Measurements from ENCODE around the gene GNAS-AS1.

GNAS-AS1 gene

GRCh38 chr20:58874469-58874868 lies 23.8 kb upstream of the GNAS-AS1 start:
- no peak for TF ChIP-seq CTCF (conservative IDR thresholded peaks at IDR 0.05; ENCODE audit: control insufficient read depth, insufficient read depth, low read depth, low read length)
- DNase-seq (ENCODE audit: low read depth) = no peak
- H3K4me3 ChIP-seq (ENCODE audit: control insufficient read depth, low read depth, low read length) = no peak overlapping the region

- DNase-seq (ENCODE audit: low read depth) = no peak
- no peak for TF ChIP-seq CTCF (conservative IDR thresholded peaks at IDR 0.05; ENCODE audit: control insufficient read depth, insufficient read depth, low read depth, low read length)
- H3K4me3 ChIP-seq (ENCODE audit: control insufficient read depth, low read depth, low read length) = no peak overlapping the region
These were observed 20.9 kb upstream of the GNAS-AS1 start for GRCh38 chr20:58871533-58872102.

- TF ChIP-seq CTCF (conservative IDR thresholded peaks at IDR 0.05; ENCODE audit: control insufficient read depth, insufficient read depth, low read depth, low read length) = peak; percentile 94
- no peak overlapping the region for H3K4me3 ChIP-seq (ENCODE audit: control insufficient read depth, low read depth, low read length)
- peak; percentile 52 for DNase-seq (ENCODE audit: low read depth)
These were observed 19.8 kb upstream of the GNAS-AS1 start for GRCh38 chr20:58870293-58871014.

- no peak overlapping the region for H3K4me3 ChIP-seq (ENCODE audit: control insufficient read depth, low read depth, low read length)
- TF ChIP-seq CTCF (conservative IDR thresholded peaks at IDR 0.05; ENCODE audit: control insufficient read depth, insufficient read depth, low read depth, low read length) = no peak
- no peak for DNase-seq (ENCODE audit: low read depth)
These were observed 19.0 kb upstream of the GNAS-AS1 start for GRCh38 chr20:58869662-58870227.

GRCh38 chr20:58868795-58869194 lies 18.1 kb upstream of the GNAS-AS1 start:
- DNase-seq (ENCODE audit: low read depth) = no peak
- H3K4me3 ChIP-seq (ENCODE audit: control insufficient read depth, low read depth, low read length) = no peak overlapping the region

GRCh38 chr20:58867211-58867610 lies 16.5 kb upstream of the GNAS-AS1 start:
- no peak for TF ChIP-seq CTCF (conservative IDR thresholded peaks at IDR 0.05; ENCODE audit: control insufficient read depth, insufficient read depth, low read depth, low read length)
- no peak overlapping the region for H3K4me3 ChIP-seq (ENCODE audit: control insufficient read depth, low read depth, low read length)
- peak; percentile 85 for DNase-seq (ENCODE audit: low read depth)

More at GRCh38 chr20:58868795-58869194, 18.1 kb upstream of the GNAS-AS1 start:
- TF ChIP-seq CTCF (conservative IDR thresholded peaks at IDR 0.05; ENCODE audit: control insufficient read depth, insufficient read depth, low read depth, low read length) = no peak

All from fibroblast of mammary gland (primary cell).